T-helper 2 cell treated with Interferon-gamma antibody and Interleukin-4, amounts not matched to agents 5 μg/mL and 100 μg/mL, for 36 hours (primary cell): ENCODE data around the gene PLA2G6.

ENCODE experiments used
- DNase-seq: peaks from one replicate; pipeline ENCODE4 v3.0.0; 2021; ENCODE audit warnings: low spot score
- H3K27ac Mint-ChIP-seq: one replicate; pipeline ENCODE4 v1.8.0; 2021; ENCODE audit warnings: mild to moderate bottlenecking, mixed read lengths
- H3K27me3 Mint-ChIP-seq: one replicate; pipeline ENCODE4 v1.8.0; 2021; ENCODE audit warnings: low read depth, mixed read lengths
- H3K36me3 Mint-ChIP-seq: one replicate; pipeline ENCODE4 v1.8.0; 2021; ENCODE audit warnings: low read depth, mixed read lengths
- H3K4me1 Mint-ChIP-seq: one replicate; pipeline ENCODE4 v1.8.0; 2021; ENCODE audit warnings: low read depth, mixed read lengths
- H3K4me3 Mint-ChIP-seq: one replicate; pipeline ENCODE4 v1.8.0; 2022; ENCODE audit warnings: mild to moderate bottlenecking, moderate library complexity, mixed read lengths
- H3K9me3 Mint-ChIP-seq: one replicate; pipeline ENCODE4 v1.8.0; 2021; ENCODE audit warnings: mixed read lengths

Gene PLA2G6, protein sequence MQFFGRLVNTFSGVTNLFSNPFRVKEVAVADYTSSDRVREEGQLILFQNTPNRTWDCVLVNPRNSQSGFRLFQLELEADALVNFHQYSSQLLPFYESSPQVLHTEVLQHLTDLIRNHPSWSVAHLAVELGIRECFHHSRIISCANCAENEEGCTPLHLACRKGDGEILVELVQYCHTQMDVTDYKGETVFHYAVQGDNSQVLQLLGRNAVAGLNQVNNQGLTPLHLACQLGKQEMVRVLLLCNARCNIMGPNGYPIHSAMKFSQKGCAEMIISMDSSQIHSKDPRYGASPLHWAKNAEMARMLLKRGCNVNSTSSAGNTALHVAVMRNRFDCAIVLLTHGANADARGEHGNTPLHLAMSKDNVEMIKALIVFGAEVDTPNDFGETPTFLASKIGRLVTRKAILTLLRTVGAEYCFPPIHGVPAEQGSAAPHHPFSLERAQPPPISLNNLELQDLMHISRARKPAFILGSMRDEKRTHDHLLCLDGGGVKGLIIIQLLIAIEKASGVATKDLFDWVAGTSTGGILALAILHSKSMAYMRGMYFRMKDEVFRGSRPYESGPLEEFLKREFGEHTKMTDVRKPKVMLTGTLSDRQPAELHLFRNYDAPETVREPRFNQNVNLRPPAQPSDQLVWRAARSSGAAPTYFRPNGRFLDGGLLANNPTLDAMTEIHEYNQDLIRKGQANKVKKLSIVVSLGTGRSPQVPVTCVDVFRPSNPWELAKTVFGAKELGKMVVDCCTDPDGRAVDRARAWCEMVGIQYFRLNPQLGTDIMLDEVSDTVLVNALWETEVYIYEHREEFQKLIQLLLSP

GRCh38 chr22:38181453-38182200 lies at the start of gene PLA2G6:
Gene PLA2G6 (minus strand): TSS chr22:38181830. CDS start chr22:38169426, 12,404 bp downstream.
- Mint-ChIP-seq H3K27me3 (peaks cover 3% of the 10 kb centered on the region), H3K9me3 (no peaks in the 10 kb centered on the region), H3K36me3 (peaks cover 5% of the 10 kb centered on the region), H3K27ac (peak within 1 kb of the TSS; percentile 98), H3K4me3 (peak within 1 kb of the TSS; percentile 96), H3K4me1 (peaks cover 34% of the 10 kb centered on the region)
- peak; percentile 100 for DNase-seq

DNA sequence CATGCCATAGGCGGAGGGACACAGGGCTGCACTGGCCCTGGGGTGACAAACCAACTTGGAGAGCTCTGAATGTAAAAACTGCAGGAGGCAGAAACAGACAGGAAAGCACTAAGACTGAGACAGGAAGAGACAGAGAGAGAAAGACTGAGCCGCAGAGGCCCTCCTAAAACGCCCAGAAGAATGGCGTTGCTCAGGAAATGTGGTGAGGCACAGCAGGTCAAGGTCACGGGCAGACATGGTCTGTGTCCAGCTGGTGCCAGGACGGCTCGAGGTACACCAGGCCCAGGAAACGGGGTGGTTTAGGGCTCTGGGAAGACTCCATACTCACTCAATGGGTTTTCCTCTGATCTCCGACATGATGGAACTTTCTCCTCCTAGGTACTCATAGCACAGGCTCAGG lies 49.3 kb upstream of the PLA2G6 start:
- H3K27ac Mint-ChIP-seq: no peak overlapping the region
- DNase-seq: no peak
- no peak overlapping the region for H3K4me3 Mint-ChIP-seq
- peaks cover 12% of the 10 kb centered on the region for H3K36me3 Mint-ChIP-seq
- no peaks in the 10 kb centered on the region for H3K27me3 Mint-ChIP-seq
- H3K4me1 Mint-ChIP-seq: no peaks in the 10 kb centered on the region
- no peaks in the 10 kb centered on the region for H3K9me3 Mint-ChIP-seq

GRCh38 chr22:38230108-38230825 lies 48.6 kb upstream of the PLA2G6 start:
- Mint-ChIP-seq H3K36me3 (peaks cover 12% of the 10 kb centered on the region), H3K9me3 (no peaks in the 10 kb centered on the region), H3K4me3 (no peak overlapping the region), H3K27me3 (no peaks in the 10 kb centered on the region), H3K27ac (no peak overlapping the region), H3K4me1 (no peaks in the 10 kb centered on the region)
- DNase-seq: no peak

GRCh38 chr22:38228873-38229740 lies 47.5 kb upstream of the PLA2G6 start:
- H3K9me3 Mint-ChIP-seq: no peaks in the 10 kb centered on the region
- peaks cover 10% of the 10 kb centered on the region for H3K36me3 Mint-ChIP-seq
- no peak for DNase-seq
- no peaks in the 10 kb centered on the region for H3K4me1 Mint-ChIP-seq
- H3K27ac Mint-ChIP-seq: peak overlapping the region; percentile 31
- H3K27me3 Mint-ChIP-seq: no peaks in the 10 kb centered on the region
- H3K4me3 Mint-ChIP-seq: no peak overlapping the region

DNA sequence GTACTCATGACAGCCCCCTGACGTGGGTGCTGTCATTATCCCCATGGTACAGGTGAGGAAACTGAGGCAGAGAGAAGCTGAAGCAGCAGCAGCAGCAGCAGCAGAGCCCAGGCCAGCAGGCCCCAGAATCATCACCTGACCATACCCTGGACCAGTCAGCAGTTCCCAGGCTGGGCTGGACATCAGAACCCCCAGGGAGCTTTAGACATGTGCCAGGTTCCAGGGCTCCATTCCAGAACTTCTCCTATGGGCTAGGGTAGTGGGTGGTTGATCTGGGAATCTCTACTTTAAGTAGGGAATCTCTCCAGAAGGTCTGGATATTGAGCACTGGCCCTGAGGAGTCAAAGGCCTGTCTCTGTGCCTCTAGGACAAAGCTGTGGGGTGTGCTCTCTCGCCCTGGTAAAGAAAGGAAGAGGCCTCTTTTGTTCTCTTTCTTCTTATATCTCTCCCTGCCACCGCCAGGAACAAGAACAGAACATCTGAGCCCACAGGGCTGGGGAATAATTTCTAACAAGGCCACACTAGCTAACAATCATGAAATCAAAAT lies 46.8 kb upstream of the PLA2G6 start:
- peaks cover 10% of the 10 kb centered on the region for H3K36me3 Mint-ChIP-seq

DNA sequence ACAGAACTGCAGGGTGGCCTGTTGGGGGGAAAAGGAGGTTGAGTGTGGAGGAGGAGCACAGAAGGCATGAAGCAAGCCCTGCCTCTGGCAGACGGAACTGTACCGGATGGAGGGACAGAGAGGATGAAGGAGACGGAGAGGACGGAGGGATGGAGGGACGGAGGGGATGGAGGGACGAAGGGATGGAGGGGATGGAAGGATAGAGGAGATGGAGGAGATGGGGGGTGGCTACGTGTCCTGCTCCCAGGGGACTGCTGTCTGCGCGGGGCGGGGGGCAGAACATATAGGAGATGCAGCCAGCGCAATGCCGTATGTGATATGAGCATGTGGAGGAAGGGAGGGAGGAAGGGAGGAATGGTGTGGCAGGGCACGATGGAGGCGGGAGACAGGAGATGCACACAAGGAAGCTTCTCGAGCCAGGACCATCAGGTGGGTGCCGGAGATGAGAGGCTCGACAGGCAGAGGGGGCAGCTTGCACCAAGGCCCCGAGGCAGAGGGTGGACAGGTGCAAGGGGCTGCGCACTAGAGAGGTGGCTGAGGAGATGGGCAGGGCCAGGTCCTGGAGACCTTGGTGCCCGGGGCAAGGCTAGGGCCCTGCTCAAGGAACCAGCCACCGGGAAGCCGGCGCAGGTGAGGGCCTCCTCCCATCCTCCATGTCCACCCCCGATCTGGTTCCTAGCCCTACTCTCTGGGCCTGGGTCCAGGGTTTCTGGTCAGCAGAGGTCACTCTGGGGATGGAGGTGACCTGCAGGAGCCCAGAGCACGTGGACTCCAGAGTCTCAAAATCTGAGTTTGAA lies 45.4 kb upstream of the PLA2G6 start:
- Mint-ChIP-seq H3K36me3 (peaks cover 10% of the 10 kb centered on the region), H3K27me3 (no peaks in the 10 kb centered on the region), H3K9me3 (no peaks in the 10 kb centered on the region), H3K27ac (peak overlapping the region; percentile 26), H3K4me3 (no peak overlapping the region), H3K4me1 (peaks cover 2% of the 10 kb centered on the region)
- DNase-seq: no peak

More for the DNA sequence above, 46.8 kb upstream of the PLA2G6 start:
- Mint-ChIP-seq H3K27me3 (no peaks in the 10 kb centered on the region), H3K27ac (peak overlapping the region; percentile 31), H3K4me1 (no peaks in the 10 kb centered on the region), H3K4me3 (no peak overlapping the region), H3K9me3 (no peaks in the 10 kb centered on the region)
- DNase-seq: no peak

DNA sequence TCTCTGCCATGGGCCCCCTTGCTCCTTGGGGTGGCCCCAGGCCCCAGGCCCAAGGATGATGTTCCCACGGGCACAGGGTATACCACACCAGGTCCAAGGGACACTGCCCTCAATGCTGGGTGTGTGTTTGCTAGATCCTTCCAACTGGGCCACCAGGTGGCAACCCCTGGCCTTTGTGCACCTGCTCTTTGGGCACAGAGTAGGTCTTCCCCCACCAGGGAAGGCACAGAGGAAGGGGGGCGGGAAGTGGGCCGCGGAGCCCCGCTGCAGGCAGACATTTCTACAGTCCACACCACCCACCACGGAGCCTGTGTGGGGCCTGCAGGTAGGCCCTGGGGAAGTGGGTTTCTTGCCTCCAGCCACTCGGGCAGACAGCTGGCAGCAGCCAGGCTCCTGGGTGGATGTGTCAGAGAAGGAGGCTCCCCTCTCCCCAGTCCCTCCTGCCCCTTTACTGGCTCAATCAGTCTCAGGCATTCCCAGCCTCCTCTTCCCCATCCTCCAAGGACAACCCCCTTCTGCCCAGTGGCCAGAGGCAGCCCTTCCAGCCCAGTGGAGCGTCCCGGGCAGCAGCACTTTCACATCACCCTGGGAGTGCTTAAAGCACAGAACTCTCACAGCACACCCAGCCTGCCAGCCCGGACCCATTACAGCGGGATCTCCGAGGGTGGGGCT lies 41.8 kb upstream of the PLA2G6 start:
- Mint-ChIP-seq H3K27me3 (no peaks in the 10 kb centered on the region), H3K36me3 (peaks cover 2% of the 10 kb centered on the region), H3K9me3 (no peaks in the 10 kb centered on the region), H3K27ac (no peak overlapping the region), H3K4me1 (peaks cover 7% of the 10 kb centered on the region), H3K4me3 (no peak overlapping the region)
- DNase-seq: no peak

DNA sequence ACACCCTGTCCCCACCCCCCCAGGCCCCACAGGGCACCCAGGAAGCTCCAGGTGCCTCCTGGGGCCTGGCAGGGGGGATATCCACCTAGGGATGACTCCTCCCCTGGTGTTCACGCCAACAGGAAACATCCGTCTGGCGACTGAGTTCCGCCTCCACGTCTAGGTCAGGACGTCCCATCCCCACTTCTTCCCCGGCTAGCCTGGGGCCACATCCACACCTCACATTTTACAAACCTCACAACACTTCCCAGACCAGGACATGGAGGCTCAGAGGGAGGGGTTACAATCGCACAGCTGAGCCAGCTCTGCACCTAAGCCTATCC lies 41.1 kb upstream of the PLA2G6 start:
- no peak overlapping the region for H3K27ac Mint-ChIP-seq
- peaks cover 11% of the 10 kb centered on the region for H3K4me1 Mint-ChIP-seq
- H3K27me3 Mint-ChIP-seq: no peaks in the 10 kb centered on the region
- peaks cover 2% of the 10 kb centered on the region for H3K36me3 Mint-ChIP-seq
- no peak for DNase-seq
- H3K4me3 Mint-ChIP-seq: no peak overlapping the region
- H3K9me3 Mint-ChIP-seq: no peaks in the 10 kb centered on the region

DNA sequence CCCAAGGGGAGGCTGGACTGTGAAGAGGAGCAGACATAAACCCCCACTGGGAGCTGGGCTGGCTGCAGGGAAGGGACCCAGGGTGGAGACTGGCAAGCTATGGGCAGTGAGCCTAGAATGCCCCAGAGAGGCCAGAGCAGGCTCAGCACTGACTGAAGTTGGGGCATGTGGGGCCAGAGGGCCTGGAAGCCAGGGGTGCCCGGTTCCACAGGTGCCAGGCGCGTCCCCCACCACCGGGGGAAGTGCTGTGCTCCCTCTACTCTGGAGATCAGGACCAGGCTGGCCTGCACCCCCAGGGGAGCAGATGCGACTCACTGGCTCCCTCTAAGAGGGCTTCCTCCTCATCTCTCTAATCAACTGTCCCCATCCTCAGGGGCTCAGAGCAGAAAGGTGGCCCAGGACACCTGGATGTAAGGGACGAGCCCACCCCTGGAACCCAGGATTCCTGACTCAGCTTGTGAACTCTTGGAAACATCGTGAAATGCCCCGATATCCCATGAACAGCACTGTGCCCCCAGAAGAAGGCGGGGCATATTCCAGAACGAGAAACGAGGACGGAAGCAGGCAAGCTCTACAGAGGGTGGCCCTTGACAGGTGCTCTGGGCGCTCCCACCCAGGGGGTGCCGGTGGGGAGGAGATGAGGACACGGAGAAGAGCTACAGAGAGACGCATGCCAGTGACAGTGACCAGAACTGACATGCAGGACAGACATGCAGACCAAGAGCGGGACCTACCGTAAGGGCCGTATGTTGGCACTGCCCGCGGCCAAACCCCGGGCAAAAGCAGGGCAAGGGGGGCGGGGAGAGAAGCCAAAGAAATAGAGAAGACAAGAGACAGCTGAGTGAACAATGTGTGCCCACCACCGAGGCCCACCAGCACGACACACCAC lies 40.5 kb upstream of the PLA2G6 start:
- Mint-ChIP-seq H3K36me3 (peaks cover 2% of the 10 kb centered on the region), H3K27me3 (no peaks in the 10 kb centered on the region), H3K27ac (no peak overlapping the region), H3K4me3 (no peak overlapping the region), H3K9me3 (no peaks in the 10 kb centered on the region), H3K4me1 (peaks cover 11% of the 10 kb centered on the region)
- DNase-seq: no peak

DNA sequence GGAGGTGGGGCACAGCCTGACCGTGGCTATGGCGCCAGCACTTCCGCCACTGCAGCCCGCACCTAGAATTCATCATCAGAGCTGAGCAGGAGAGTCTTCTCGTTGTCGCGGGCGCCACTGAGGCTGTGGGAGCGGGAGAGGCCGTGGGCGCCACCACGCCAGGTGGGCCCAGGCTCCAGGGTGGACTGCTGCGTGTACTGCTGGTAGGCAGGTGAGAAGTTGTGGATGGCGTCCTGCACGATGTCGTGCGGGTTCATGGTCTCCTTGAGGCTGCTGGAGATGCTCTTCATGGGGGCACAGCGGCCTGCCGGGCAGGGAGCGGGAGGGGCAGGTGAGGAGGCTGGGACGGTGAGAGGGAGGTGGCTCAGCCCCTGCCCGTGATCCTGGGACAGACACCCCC lies 39.8 kb upstream of the PLA2G6 start:
- H3K4me1 Mint-ChIP-seq: peaks cover 11% of the 10 kb centered on the region
- no peak overlapping the region for H3K4me3 Mint-ChIP-seq
- no peak overlapping the region for H3K27ac Mint-ChIP-seq
- H3K36me3 Mint-ChIP-seq: peaks cover 2% of the 10 kb centered on the region
- H3K27me3 Mint-ChIP-seq: no peaks in the 10 kb centered on the region
- H3K9me3 Mint-ChIP-seq: no peaks in the 10 kb centered on the region
- no peak for DNase-seq
